HepG2 (cell line): ENCODE data around the gene NADK2. TPM values are rescaled to one million over a fixed set of nuclear protein-coding genes. Genes with fewer than 3 reads are reported as not detected.

ENCODE experiments used
- ATAC-seq: fragments of 200-7000 bp; cut with Tn5 transposase; 3 replicates; pipeline ENCODE4 v1.9.1; 2020; ENCODE audit warnings: mild to moderate bottlenecking, moderate library complexity
- BruUV-seq: library from RNA; stranded (reverse); fragments of 400-500 nt; replicated peaks from 2 replicates; lab custom pipeline; 2021; lab: Mats Ljungman, UMichigan
- CTCF ChIA-PET: fragments of 300-600 bp; formaldehyde crosslinking; extraction: SDS; loops from one replicate; lab custom pipeline; 2021; ENCODE audit warnings: low total read pairs, inconsistent platforms, low intra/inter-chr PET ratio; lab: Yijun Ruan, JAX
- POLR2A ChIA-PET: fragments of 350-600 bp; sonication (Branson Sonifier 250); formaldehyde crosslinking; loops from one replicate; lab custom pipeline; 2020; ENCODE audit warnings: antibody characterized with exemption, inconsistent platforms; lab: Yijun Ruan, JAX
- DNase-seq: peaks from one replicate; pipeline ENCODE4 v3.0.0-alpha.2; 2015; ENCODE audit warnings: low spot score
- FAIRE-seq: peaks from 3 replicates; lab custom pipeline; 2011; peaks lifted over from hg19 to GRCh38; lab: Jason Lieb, UNC
- H2AFZ ChIP-seq: one replicate; pipeline ENCODE4 v1.6.1; 2011; ENCODE audit warnings: low read length, inconsistent platforms
- H3K27ac ChIP-seq: fragments of 300-600 bp; 3 replicates; pipeline ENCODE4 v1.8.0; 2011; ENCODE audit warnings: mixed run types, mild to moderate bottlenecking, mixed read lengths, low read length, inconsistent platforms; ENCODE audit not compliant: insufficient read depth; ENCODE audit errors: extremely low read length
- H3K27me3 ChIP-seq, 2 experiments: fragments of 200-600 bp in 1 of 2; 2 replicates in 1 of 2; 3 replicates in 1 of 2; pipeline versions ENCODE4 v1.6.0 to v1.8.0; 2011; ENCODE audit warnings: low read length in 2 of 2, mild to moderate bottlenecking in 2 of 2, moderate library complexity in 2 of 2, inconsistent platforms in 1 of 2; ENCODE audit not compliant: insufficient read depth in 2 of 2, control insufficient read depth in 1 of 2
- H3K36me3 ChIP-seq, 2 experiments: fragments of 200-600 bp in 1 of 2; replicated peaks in 1 of 2; 2 replicates in 1 of 2; 3 replicates in 1 of 2; pipeline versions ENCODE4 v1.5.1 to v1.8.0; 2011; ENCODE audit warnings: low read length in 2 of 2, inconsistent platforms in 1 of 2; ENCODE audit not compliant: insufficient read depth in 2 of 2, control insufficient read depth in 1 of 2
- H3K4me1 ChIP-seq: 2 replicates; pipeline ENCODE4 v1.5.1; 2012; ENCODE audit warnings: low read length, inconsistent platforms; ENCODE audit not compliant: insufficient read depth
- H3K4me2 ChIP-seq: 2 replicates; pipeline ENCODE4 v1.6.0; 2011; ENCODE audit warnings: low read depth, low read length, inconsistent platforms
- H3K4me3 ChIP-seq, 3 experiments: fragments of 200-600 bp in 1 of 3; sonication (generic), shearing (Covaris generic) in 1 of 3; replicated peaks in 1 of 3; 2 replicates each; pipeline ENCODE4 v1.5.1; 2011 to 2016; ENCODE audit warnings: low read length in 3 of 3, inconsistent platforms in 2 of 3, low read depth in 2 of 3, mild to moderate bottlenecking in 2 of 3, control low read depth in 1 of 3, mixed read lengths in 1 of 3; ENCODE audit not compliant: insufficient read depth in 1 of 3
- H3K79me2 ChIP-seq: one replicate; pipeline ENCODE4 v1.6.1; 2011; ENCODE audit warnings: low read length, inconsistent platforms; ENCODE audit not compliant: insufficient read depth
- H3K9ac ChIP-seq: 2 replicates; pipeline ENCODE4 v1.6.0; 2011; ENCODE audit warnings: mild to moderate bottlenecking, low read depth, low read length, inconsistent platforms; ENCODE audit not compliant: insufficient read depth
- H3K9me3 ChIP-seq: 2 replicates; pipeline ENCODE4 v1.5.1; 2012; ENCODE audit warnings: mild to moderate bottlenecking, low read length
- H4K20me1 ChIP-seq: 2 replicates; pipeline ENCODE4 v1.6.0; 2011; ENCODE audit warnings: inconsistent platforms, mild to moderate bottlenecking, low read length, moderate library complexity; ENCODE audit not compliant: insufficient read depth
- CBX5 ChIP-seq: sonication (generic); formaldehyde crosslinking; IDR thresholded peaks from 2 replicates; pipeline ENCODE4 v1.4.0; 2020; ENCODE audit warnings: missing genetic modification reagents, borderline replicate concordance
- HCFC1 ChIP-seq: fragments of 150-350 bp; IDR thresholded peaks from 2 replicates; pipeline ENCODE4 v1.6.1; 2014; ENCODE audit warnings: low read depth, low read length
- MTF2 ChIP-seq: sonication (generic); formaldehyde crosslinking; IDR thresholded peaks from 2 replicates; pipeline ENCODE4 v1.5.0; 2020; ENCODE audit warnings: missing genetic modification reagents, borderline replicate concordance
- NR2F2 ChIP-seq: IDR thresholded peaks from 2 replicates; pipeline ENCODE4 v1.6.1; 2012; ENCODE audit warnings: low read depth, inconsistent platforms, borderline replicate concordance
- SP5 ChIP-seq: IDR thresholded peaks from 2 replicates; pipeline ENCODE4 v1.6.1; 2016; ENCODE audit warnings: low read depth, borderline replicate concordance
- WGBS: methylation state at CpG from one replicate; pipeline ENCODE4 v1.1.6; 2017; ENCODE audit warnings: low lambda C conversion rate; 5-methylcytosine and 5-hydroxymethylcytosine counted together
- in situ Hi-C: cut with HindIII; loops from 2 replicates; pipeline ENCODE4 v1.10.0; 2017; ENCODE audit warnings: low pct_unique_long_range_greater_than_20kb; ENCODE audit not compliant: extremely low pct_ligation_motif_present
- intact Hi-C: fragments of 100-400 bp; cut with micrococcal nuclease; formaldehyde crosslinking; loops from one replicate; pipeline ENCODE4 v1.10.0; 2022; ENCODE audit not compliant: unreplicated experiment
- polyA plus RNA-seq, 8 experiments: library from polyadenylated mRNA; depleted of rRNA in 3 of 8; stranded (reverse) in 7 of 8; unstranded in 1 of 8; fragments of >200 nt; fragmentation: Illumina TruSeq in 4 of 8; extraction: Trizol in 4 of 8; gene quantifications; 2 replicates each; pipeline versions ENCODE4 v1.2.1 to v1.2.3, GENCODE V29; 2011 to 2016; ENCODE audit warnings: low read depth in 4 of 8, missing spikeins in 1 of 8, mixed read lengths in 1 of 8; ENCODE audit not compliant: insufficient read depth in 1 of 8
- total RNA-seq, 5 experiments: library from RNA; depleted of rRNA; stranded (reverse); fragments of >200 nt; fragmentation: Illumina TruSeq; extraction: Trizol; gene quantifications; 2 replicates each; pipeline ENCODE4 v1.2.3, GENCODE V29; 2016; ENCODE audit warnings: low read depth in 1 of 5
- TF ChIP-seq, protein P1 (sequence below): sonication (generic); formaldehyde crosslinking; conservative IDR thresholded peaks from 2 replicates; pipeline ENCODE4 v1.4.0; 2020; ENCODE audit warnings: missing genetic modification reagents
- TF ChIP-seq, protein P2 (sequence below): sonication (generic); formaldehyde crosslinking; IDR thresholded peaks from 2 replicates; pipeline ENCODE4 v1.9.0; 2022; ENCODE audit warnings: low read depth, missing genetic modification reagents

Gene NADK2
- total and polyA plus RNA-seq, 2 of the 13 experiments (the other 11 are each of a cell fraction or from before 2014, with no cell fraction given) = 13.9 to 71.4 TPM

DNA sequence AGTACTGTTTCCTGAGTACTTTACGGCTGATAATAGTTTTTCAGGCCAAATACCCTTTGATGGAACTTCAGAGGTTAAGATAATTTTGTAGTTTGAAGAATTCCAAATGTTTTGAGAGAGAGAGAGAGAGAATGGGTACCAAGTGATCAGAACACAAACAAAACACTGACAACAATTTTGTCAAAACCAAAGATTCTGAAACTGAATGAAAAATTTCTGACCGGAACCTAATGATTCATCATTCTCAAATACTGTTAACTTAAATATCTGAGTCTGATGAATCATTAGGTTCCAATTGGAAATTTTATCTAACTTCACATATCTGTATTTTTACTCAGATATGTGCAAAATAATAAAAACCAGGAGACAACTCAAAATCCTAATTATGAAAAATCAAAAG is 94.0 kb downstream of the NADK2 start:
- H3K36me3 ChIP-seq = 0 out of 5 replicates have a peak, but pooled peaks cover 0 to 2% of the 10 kb centered on the region in 2 experiments
- WGBS = 93% methylated on average over 2 of the region's 2 CpGs
- ATAC-seq (no peak), FAIRE-seq (no peak)
- no peak overlapping the region for H3K9ac ChIP-seq
- H3K4me3 ChIP-seq = no peak overlapping the region
- intact Hi-C loops = no loop called here
- no peak overlapping the region for H3K27ac ChIP-seq
- TF ChIP-seq NR2F2 (no peak), SP5 (CRISPR knock-in tag) (no peak), CBX5 (CRISPR knock-in tag) (no peak), MTF2 (CRISPR knock-in tag) (no peak), HCFC1 (no peak)
- TF ChIP-seq, protein P1, sequence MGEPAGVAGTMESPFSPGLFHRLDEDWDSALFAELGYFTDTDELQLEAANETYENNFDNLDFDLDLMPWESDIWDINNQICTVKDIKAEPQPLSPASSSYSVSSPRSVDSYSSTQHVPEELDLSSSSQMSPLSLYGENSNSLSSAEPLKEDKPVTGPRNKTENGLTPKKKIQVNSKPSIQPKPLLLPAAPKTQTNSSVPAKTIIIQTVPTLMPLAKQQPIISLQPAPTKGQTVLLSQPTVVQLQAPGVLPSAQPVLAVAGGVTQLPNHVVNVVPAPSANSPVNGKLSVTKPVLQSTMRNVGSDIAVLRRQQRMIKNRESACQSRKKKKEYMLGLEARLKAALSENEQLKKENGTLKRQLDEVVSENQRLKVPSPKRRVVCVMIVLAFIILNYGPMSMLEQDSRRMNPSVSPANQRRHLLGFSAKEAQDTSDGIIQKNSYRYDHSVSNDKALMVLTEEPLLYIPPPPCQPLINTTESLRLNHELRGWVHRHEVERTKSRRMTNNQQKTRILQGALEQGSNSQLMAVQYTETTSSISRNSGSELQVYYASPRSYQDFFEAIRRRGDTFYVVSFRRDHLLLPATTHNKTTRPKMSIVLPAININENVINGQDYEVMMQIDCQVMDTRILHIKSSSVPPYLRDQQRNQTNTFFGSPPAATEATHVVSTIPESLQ = no peak
- TF ChIP-seq, protein P2, sequence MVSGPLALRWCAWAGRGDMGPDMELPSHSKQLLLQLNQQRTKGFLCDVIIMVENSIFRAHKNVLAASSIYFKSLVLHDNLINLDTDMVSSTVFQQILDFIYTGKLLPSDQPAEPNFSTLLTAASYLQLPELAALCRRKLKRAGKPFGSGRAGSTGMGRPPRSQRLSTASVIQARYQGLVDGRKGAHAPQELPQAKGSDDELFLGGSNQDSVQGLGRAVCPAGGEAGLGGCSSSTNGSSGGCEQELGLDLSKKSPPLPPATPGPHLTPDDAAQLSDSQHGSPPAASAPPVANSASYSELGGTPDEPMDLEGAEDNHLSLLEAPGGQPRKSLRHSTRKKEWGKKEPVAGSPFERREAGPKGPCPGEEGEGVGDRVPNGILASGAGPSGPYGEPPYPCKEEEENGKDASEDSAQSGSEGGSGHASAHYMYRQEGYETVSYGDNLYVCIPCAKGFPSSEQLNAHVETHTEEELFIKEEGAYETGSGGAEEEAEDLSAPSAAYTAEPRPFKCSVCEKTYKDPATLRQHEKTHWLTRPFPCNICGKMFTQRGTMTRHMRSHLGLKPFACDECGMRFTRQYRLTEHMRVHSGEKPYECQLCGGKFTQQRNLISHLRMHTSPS = no peak
- TF ChIP-seq, all 625 proteins: peak for 0
- no peak for DNase-seq
- BruUV-seq = no TSS peak
- Histone ChIP-seq H3K4me2 (no peak overlapping the region), H4K20me1 (no peaks in the 10 kb centered on the region), H3K4me1 (peaks cover 44% of the 10 kb centered on the region), H3K9me3 (no peaks in the 10 kb centered on the region), H3K27me3 (no peaks in the 10 kb centered on the region; a peak in 1 of 5 replicates), H3K79me2 (peaks cover 17% of the 10 kb centered on the region), H2AFZ (no peak overlapping the region)
- ChIA-PET CTCF (no interaction called here), POLR2A (interaction anchor here (1.1 kb wide), 1 partner anchor 8 kb away, joined by 3 read pairs; no protein-coding TSS in a partner anchor)
- in situ Hi-C loops = no loop called here
